GM19397 (cell line): ENCODE data around the gene ITPR1.

Source experiments
- ATAC-seq: cut with Tn5 transposase; IDR thresholded peaks from one replicate; pipeline ENCODE4 v1.9.1; 2021; ENCODE audit warnings: mild to moderate bottlenecking, moderate library complexity; ENCODE audit not compliant: unreplicated experiment

The ITPR1 gene

GRCh38 chr3:4508048-4508981 is 15.2 kb downstream of the ITPR1 start:
- ATAC-seq, result peak; percentile 68

- no peak for ATAC-seq
These were observed 15.9 kb downstream of the ITPR1 start for GRCh38 chr3:4509043-4509442.

DNA sequence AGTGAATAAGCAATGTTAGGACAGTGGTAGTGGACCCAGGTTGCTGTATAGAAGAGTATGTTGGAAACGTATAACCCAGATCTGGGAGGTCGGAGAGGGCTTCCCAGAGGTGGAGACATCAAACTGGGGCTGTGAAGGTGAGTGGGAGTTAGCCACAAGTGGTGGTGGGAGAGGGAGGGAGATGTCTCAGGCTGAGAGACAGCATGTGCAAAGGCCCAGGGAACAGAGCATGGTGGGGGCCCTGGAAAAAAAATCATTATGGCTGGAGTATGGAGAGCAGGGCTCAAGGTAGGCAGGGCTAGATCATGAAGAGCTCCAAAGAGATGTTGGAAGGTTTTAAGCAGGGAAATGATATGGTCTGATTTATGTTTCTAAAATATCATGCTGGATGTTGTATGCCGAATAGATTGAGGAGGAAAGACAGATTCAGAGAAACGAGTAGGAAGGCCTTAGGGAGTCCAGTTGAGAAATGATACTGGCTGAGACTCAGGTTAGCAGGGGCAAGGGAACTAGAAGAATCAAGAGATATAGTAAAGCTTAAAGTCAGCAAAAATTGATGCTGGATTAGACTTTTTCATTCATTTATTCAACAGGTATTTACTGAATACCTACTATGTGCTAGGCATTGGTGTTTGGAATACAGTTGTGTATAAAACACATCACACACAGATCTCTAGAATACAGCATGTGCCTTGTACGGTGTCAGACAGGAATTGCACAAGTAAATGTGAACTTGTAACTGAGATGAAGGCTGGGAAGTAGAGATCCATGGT is 17.0 kb downstream of the ITPR1 start:
- ATAC-seq, result no peak

- no peak for ATAC-seq
These were observed 18.5 kb downstream of the ITPR1 start for GRCh38 chr3:4511491-4512262.

- ATAC-seq, result no peak
These were observed 19.9 kb downstream of the ITPR1 start for GRCh38 chr3:4512895-4513616.

- ATAC-seq, result no peak
These were observed 21.2 kb downstream of the ITPR1 start for GRCh38 chr3:4514321-4514720.

DNA sequence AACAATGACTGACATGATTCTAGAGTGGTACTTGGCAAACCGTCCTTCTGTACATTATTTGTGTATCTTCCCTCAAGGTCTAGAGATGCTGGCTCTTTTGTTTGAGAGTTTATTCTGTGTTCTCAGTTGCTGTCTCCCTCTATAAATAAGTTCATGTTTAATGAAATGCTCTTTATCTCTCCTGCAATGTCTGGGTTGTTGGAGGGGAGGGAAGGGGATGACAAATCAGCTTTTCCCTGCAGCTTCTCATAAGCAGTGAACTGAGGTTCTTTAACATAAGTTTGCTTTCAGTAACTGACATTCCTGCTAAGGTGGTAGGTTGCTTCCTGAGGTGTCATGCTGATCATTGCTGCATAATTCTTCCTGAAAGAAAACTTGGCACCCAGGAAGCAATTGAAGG is 21.8 kb downstream of the ITPR1 start:
- no peak for ATAC-seq

GRCh38 chr3:4515916-4516579 is 22.9 kb downstream of the ITPR1 start:
- ATAC-seq, result no peak

DNA sequence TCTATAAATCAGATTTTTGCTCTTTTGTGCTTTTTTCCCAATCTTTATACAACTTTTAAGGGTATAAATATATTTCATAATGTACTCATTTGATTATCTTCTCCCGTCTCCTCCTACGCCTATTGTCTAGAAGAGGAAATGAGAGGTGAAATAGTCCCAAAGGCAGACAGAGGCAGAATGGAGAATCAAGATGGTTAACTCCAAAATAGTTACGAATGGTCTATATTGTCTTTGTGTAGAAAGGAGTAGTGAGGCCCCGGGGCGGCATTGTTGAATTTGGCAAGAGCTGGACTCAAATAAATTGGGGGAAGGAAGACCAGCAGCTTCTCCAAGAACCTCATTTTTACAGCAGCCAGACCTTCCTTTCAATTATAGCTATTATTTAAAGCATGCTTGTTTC is 23.9 kb downstream of the ITPR1 start:
- ATAC-seq, result no peak

DNA sequence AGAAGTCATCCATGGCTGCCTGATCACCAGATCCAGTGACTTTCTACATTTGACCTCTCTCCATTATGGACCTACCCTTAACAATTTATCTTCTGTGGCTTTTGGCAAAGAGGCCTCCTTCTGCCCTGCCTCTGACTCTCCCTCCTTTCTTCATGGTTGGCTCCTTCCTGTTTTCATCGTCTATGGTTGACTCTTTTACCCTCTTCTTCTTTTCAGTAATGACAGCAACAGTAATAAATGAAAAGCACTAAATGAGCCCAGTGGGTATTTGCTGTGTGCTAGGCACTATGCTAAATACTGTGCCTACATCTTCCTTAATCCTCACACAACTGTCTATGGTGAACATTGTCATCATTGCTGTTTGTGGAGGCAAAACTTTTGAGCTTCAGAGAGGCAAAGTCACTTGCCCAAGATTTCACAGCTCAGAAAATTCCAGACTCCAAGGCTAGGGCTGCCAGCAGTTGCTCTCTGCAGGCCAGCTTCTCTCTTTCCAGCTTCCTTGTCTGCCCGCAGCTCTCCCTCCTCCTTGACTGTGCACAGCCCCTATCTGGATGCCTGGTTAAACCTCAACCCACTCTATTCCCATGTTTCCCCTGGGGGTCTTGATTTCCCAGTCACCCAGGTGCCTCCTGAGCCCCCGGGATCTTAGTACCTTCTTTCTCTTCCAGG is 24.6 kb downstream of the ITPR1 start:
- no peak for ATAC-seq

DNA sequence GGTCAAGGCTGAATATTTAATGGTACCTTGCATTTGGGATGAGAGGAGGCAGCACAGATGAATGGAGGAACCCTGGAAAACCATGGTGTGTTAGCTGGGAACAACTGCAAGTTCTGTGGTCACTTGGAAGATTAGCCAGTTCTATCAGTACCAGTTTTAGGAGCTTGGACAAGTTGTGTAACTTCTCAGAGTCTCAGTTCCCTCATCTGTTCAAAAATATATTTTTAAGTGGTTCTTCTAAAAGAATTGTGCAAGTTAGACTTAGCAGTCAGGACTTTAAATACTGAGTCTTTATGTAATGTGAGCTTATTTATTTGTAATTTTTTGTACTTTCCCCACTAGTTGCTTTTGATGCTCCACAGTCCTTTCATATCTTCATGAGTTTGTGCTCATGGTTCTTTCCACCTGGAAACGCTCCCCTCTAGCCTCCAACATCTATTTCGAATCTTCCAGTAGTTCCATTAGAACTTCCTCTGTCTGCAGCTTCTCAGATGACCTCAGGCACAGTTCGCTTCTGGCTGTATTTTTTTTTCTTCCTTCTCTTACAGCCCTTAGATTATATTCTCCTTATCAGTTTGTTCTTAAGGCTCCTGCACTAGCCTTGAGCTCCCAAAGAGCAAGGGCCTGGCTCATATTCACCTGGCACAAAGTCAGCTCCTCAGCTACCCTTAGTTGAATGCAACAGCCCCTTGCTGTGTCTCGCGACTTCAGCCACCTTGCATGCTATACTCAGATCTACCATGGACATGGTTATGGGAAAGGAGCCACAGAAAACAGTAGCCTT is 27.1 kb downstream of the ITPR1 start:
- no peak for ATAC-seq

- ATAC-seq, result no peak
These were observed 29.8 kb downstream of the ITPR1 start for GRCh38 chr3:4522947-4523346.

DNA sequence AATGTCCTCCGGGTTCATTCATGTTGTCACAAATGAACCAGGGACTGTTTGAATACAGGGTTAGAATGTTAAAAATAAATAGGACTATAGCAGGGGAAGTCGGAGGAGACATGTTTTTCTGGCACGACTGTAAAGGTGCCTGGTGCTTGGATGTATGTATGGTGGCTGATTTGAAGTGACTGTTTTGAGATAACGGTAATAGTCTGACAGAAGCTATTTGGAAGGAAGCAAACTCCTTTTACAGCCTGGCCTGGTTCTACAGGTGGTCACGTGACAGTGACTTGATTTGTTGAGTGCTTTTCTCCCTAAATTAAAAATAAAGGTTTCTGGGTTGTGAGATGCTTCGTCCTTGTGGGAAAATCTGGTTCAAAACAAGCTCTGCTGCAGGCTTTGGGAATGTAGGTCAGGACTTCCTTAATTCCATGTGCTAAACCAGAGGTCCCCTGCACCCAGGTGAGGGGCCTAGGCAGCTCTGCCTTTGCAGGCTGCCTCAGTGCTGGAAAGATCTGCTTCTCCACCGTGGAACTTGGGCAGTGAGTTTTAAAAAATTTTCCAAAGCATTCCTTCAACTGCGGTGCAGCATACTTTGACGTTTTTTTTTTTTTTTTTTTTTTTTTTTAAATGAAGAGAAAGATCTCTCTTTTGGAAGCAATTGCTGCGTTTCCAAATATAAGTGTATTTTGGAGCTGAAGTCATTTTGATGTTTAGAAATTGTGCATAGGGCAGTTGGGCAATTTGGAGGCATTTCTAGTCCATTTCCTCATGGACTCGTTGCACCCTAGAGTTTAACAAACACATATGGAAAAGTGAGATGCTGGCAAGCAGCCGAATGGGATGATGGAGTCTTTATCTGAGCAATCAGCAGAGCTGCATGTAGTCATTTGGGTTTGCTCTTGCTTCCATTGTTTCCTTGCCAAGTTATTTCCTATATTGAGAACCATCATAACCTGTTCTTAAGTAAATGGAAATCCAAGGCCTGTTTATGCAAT is 30.9 kb downstream of the ITPR1 start:
- no peak for ATAC-seq

DNA sequence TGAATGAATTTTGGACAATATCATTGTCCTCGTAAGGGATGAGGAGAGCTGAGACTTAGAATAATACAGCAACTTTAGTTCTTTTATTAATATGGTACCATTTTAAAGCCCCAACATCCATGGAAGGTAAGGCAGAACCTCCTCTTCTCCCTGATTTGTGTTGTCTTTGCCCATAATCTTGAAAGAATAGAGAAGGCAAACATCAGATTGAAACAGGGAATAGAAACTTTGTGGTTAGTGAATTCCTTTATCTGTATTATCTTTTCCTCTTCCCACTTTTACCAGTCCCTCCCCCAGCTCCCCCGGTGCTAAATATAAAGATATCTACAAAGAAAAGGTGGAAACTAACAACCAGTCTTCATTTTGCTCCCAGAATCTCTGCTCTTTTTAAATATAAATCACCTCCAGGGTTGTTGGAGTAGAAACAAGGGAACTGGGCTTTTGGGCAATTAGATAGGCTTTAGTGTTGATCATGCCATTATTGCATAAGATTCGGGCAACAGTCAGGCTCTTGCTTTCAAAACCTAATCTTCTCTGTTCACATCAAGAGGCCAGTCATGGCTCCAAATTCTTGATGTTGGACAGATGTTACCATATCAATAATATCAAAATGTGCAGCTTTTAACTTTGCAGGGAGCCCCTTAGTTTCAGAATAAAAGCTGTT is 32.5 kb downstream of the ITPR1 start:
- no peak for ATAC-seq

DNA sequence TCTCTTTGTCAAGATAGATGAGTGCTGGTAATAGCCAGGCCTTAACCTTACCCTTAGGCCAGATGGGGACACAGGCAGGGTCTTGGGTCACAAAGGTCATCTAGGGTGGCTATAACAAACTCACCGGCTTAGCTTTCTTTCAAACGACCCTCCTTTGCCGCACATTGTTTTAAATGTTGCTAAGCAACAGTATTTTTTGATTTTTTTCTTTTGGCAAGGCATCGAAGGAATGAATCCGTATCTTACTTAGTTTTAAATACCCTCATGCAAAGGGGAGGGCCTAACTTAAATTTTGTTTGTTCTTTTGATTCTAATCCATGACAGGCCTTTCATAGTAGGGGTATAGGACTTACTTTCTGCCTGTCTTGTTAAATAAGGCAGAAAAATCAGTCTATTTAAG is 35.2 kb downstream of the ITPR1 start:
- ATAC-seq, result no peak

DNA sequence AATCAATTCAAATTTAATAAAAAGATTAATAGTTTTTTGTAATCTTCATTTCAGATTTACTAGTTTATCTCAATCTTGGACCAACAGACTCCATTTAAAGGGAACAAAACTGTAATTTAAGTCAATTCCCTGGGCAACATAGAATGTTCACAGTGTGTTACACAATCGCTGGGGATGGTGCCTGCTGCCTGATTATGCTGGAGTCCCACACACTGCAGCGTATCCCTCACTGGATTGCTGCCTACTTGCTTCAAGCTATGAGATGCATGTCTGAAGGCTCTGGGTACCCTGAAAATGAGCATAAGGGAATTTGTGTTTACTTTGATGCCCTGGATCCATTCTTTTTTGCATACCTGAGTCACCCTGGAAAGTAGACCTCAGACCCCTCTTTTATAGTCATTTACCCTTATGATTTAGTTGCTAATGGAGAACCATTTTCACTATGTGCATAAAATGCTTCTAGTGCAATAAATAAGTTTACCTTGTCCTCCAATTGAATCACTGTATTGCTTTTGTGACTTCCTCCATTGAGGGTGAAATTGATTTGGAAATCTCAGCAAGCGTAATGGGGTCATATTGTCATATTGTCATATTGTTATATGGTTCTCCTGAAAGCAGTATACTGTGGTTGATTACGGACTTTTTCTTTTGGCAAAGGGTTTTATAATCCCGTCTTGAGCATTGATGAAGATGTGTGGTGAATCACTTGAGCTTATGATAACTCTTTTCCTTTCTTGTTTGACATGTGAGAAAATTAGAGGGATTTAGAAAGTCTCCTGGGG is 35.9 kb downstream of the ITPR1 start:
- ATAC-seq, result no peak
